GM23248 (cell line): ENCODE data around the gene HS3ST3B1.

Experiments
- EZH2 ChIP-seq: fragments of 200-600 bp; sonication (generic); IDR thresholded peaks from 2 replicates; pipeline ENCODE4 v1.6.1; 2018; ENCODE audit warnings: antibody characterized with exemption, mild to moderate bottlenecking; ENCODE audit not compliant: insufficient read depth, poor library complexity, severe bottlenecking
- EZH2phosphoT487 ChIP-seq: fragments of 200-600 bp; sonication (generic); IDR thresholded peaks from 2 replicates; pipeline ENCODE4 v1.6.1; 2018; ENCODE audit warnings: antibody characterized with exemption, moderate library complexity, mild to moderate bottlenecking, low read depth; ENCODE audit not compliant: insufficient read depth

- TF ChIP-seq EZH2phosphoT487 (no peak), EZH2 (no peak)
Measured at GRCh38 chr17:14329900-14330491, 29.1 kb downstream of the HS3ST3B1 start.
